GM19099 (cell line): ENCODE data around the gene DRAP1.

Source experiments
- POLR2A ChIP-seq: IDR thresholded peaks from 3 replicates; pipeline ENCODE4 v1.6.1; 2011; ENCODE audit warnings: low read depth; ENCODE audit not compliant: insufficient read length; ENCODE audit errors: extremely low read depth

DRAP1 gene, protein sequence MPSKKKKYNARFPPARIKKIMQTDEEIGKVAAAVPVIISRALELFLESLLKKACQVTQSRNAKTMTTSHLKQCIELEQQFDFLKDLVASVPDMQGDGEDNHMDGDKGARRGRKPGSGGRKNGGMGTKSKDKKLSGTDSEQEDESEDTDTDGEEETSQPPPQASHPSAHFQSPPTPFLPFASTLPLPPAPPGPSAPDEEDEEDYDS

DNA sequence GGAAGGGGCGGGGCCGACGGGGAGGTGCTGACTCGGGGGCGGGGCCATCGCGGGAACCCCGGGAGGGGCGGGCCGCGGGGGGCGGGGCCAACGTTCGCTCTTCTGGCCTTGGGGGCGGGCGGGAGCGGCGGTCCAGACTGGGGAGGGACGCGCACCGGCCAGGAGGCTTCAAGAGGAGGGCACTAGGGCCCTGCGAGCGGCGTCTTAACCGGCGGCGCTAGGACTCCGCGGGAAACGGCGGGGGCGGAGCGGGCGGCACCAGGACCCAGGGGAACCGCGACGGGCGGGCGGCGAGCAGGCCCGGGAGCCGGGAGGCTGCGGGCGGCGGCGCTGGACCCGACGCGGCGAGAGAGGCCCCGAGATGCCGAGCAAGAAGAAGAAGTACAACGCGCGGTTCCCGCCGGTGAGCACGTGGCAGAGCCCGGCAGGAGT lies at the start of gene DRAP1:
Gene DRAP1, plus strand, starts transcription at position 286 of the 432 bp plus-strand sequence. Its CDS starts 76 bp downstream, at position 362.
- no peak for TF ChIP-seq POLR2A

DNA sequence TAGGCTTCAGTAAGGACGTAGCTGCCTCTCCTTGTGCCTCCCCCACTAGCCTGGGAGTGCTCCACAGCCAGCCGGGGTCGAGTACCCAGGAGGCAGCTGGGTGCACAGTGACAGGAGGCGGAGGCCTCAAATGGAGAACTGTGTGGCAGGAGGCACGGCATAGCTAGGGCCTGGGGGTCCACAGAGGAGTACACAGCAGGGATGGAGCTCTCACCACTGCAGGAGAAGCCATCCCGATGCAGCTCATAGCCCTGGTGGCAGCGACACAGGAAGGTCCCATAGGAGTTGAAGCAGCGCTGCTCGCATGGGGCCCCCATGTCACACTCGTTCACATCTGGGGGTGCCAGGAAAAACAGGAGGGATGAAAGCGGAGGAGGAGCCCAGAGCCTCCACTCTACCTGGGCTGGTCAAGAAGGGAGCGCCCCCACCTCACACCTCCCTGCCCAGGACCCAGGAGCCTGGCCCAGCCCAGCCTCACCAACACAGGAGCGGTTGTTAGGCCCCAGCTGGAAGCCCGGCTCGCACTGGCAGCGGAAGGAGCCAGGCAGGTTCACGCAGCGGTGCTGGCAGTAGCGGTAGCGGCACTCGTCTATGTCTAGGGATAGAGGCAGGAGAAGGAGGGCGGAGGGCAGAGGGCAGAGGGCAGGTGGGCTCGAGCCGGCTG lies 49.5 kb upstream of the DRAP1 start:
- TF ChIP-seq POLR2A = no peak

DNA sequence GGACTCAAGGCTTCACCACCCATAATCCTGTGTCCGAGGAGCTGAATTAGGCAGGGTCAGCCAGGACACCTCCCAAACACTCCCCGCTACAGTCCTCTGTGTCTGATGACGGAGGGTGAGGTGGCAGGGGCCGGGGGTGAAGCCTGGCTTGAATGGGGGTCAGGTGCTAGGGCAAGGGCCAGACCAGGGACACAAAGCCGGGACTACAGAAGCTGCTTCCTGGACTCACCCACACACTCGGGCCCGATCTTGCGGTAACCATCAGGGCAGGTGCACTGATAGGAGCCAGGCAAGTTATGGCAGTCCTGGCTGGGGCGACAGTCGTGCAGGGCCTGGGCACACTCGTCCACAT lies 48.9 kb upstream of the DRAP1 start:
- no peak for TF ChIP-seq POLR2A

DNA sequence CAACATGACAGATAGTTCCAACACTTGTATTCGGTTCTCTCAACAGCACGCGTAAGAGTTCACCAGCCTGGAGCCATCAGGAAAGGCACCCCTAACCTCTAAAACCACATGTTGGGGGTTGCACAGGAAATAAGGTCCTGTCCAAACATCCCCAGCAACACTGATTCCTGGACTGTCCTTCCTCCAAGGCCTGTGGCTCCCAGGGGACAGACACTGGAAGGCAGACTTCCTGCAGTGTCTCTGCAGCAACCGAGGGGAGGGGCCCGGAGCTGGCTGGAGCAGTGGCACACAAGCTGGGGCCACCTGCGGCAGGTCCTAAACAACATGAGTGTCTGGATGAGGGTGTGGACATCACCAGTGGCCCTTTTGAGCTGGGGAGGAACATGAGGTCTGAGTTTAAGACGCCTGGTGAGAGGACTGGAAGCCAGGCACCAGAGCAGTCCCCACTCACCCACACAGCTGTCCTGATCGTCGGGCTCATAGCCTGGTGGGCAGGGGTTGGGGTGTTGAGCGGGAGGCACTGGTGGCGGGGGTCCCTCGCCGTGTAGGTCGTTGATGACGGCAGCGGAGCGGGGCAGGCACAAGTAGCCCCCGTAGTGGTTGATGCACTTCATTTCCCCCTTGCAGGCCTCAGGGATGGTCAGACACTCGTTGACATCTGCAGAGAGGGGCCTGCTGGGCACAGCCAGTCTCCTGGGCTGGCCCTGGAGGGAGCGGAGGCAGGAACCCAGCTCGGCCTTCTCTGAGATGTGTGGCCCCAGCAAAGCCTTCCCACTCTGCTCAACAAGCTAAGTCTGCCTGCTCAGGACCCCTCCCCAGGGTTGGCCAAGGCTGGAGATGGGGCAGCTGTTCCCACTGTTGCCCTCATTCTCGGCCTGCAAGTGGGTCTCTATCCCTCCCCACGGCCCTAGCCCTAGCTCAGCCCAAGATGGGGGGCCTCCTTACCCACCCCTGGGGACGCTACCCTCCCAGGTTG lies 48.2 kb upstream of the DRAP1 start:
- TF ChIP-seq POLR2A = no peak

DNA sequence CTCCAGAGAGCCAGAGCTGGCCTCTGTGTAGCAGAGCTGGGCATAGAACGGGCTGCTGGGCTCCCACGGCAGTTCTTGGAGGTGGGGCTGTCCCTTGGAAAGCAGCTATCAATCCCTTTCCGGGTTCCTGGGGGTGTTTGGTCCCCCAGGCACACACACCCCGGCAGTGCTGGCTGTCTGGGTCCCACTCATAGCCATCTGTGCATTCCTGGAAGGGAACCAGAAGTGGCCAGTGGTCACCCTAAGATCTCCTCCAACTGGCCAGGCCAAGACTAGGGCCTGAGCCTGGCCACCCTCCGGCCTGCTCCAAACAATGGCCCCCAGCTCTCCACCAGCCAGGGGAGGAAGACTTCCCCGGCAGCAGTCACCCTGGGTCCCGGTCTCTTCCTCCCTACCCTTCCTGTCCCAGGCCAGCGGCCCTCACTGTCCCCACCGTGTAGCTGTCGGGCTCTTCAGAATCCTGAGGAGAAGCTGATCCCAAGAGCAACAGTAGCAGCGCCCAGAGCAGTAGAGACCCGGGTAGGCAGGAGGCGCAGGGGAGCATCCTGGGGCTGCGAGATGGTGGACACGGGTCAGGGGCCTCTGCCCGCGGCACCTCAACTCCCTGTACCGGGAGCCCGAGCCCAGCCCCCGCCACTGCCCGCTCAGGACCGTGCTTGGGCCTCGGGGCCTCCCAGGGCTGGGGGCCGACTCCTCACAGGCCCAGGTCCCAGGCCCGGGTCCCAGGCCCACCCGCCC lies 47.2 kb upstream of the DRAP1 start:
- no peak for TF ChIP-seq POLR2A

DNA sequence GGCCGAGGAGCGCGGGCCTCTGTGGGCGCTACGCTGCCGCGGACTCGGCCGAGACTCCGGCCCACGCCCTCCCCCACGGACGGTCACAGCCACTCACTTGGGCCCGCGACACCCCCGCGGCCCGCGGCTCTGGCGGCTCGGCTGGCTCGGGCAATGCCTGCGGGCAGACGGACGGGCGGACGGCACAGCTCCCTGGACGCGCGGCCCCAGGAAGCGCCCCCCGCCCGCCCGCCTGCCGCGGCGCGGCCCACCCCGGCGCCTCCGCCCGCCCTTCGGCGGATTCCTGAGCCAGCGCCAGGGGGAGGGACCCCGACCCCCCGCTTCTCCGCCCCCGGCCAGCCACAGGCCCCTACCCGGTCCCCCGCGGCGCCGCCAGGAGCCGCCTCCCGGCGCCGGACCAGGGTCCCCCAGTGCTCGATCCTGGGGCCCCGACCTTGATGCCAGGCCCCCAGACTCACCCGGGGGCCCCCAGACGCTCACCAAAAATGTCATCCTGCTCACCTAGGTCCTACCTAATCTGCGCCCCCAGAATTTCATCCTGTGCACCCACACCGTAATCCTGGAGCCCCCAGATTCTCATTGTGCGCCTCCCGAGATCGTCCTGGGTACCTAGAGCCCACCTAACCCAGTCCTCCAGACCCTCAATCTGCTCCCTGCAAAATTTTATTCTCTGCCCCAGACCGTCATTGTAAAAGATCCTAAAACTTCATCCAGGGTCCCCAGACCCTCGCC lies 46.5 kb upstream of the DRAP1 start, which contains the start of gene EFEMP2:
Gene EFEMP2, minus strand, starts transcription at position 215 of the 732 bp plus-strand sequence. CDS start 446 bp downstream, outside the sequence.
- no peak for TF ChIP-seq POLR2A

DNA sequence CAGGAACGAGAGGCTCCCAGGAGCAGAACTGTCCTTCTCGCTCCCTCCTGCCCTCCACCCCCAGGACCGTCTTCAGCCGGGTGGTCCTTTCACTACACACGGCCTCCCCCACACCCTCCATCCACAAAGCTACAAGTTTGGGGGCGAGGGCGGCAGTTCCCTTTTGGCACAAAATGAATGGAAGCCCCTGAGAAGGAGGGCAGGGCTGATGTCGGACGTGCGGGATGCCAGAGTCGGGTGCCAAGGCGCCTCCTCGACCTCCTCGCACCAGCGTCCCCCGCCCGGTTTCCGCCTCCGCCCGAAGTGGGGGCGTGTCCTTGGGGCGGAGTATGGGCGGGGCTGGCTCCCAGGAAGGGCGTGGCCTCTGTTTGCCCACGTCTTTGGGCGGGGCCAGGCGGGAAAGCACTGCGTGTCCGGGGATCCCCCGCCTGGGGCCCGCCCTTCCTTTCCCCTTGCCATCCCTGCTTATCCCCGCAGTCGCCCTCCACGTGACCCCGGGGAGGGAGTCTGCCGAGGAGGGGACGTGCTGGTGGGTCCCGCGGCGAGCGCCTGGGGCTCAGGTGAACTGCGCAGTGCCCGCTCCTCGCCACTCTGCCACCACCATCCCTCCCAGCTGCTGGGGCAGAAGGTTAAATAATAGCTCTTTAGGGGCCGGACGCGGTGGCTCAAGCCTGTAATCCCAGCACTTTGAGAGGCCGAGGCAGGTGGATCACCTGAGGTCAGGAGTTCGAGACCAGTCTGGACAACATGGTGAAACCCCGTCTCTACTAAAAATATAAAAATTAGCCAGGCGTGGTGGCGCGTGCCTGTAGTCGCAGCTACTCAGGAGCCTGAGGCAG lies 45.7 kb upstream of the DRAP1 start:
- peak; percentile 81 for TF ChIP-seq POLR2A

DNA sequence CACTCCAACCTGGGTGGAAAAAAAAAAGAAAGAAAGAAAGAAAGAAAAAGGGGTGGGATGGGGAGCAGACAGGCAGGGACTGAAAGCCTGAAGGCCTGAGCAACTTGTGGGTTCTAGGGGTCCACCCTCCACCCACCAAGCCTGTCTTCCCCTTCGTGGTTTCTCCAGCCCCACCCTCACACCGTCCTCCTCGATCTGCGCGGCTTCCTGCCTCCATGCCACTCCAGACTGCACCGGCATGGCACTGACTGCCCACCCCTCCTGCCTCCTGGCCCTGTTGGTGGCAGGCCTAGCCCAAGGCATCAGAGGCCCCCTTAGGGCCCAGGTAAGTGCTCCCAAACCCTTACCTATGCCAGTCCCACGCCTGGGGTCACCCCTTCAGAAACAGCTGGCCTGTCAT lies 39.6 kb upstream of the DRAP1 start, which contains the start of gene CTSW:
Gene CTSW, plus strand, starts transcription at position 221 of the 400 bp plus-strand sequence. Its CDS starts 18 bp downstream, at position 239.
- no peak for TF ChIP-seq POLR2A

DNA sequence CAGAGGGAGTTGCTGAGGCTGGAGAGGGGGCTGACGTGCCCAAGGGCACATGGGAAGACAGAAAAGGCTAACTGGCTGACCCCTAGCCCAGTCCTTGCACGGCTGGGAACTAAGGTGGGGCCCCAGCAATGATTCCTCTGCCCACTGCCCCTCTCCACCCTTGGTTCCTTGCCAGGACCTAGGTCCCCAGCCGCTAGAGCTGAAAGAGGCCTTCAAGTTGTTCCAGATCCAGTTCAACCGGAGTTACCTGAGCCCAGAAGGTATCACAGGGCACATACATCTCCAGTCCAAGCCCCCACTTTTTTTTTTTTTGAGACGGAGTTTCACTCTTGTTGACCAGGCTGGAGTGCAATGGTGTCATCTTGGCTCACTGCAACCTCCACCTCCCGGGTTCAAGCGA lies 39.2 kb upstream of the DRAP1 start:
- TF ChIP-seq POLR2A = no peak

DNA sequence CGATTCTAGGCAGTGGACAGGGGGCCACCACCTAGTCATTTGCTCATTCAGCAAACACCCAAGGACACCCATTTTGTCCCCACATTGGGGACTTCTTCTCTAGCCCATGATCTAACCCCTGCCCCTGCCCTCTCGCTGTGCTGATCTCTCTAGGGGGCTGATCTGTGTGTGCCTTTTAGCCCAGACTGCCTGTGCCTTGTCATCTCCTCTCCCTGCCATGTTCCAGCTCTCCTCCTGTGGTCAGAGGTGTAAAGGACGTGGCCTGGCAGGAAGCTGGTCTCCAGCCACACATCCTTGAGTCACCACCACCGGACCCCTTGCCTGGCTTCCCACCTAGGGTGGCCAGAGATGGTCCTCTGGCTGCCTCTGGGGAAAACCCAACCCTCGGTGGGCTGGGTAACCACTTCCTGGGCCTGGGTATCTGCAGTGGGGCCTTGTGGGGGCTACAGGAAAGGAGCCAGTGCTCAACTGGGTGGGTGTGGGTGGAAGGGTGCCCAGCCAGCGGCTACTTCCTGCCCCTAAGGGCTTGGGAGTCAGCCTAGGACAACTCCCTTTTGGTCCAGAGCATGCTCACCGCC lies 38.3 kb upstream of the DRAP1 start:
- no peak for TF ChIP-seq POLR2A

DNA sequence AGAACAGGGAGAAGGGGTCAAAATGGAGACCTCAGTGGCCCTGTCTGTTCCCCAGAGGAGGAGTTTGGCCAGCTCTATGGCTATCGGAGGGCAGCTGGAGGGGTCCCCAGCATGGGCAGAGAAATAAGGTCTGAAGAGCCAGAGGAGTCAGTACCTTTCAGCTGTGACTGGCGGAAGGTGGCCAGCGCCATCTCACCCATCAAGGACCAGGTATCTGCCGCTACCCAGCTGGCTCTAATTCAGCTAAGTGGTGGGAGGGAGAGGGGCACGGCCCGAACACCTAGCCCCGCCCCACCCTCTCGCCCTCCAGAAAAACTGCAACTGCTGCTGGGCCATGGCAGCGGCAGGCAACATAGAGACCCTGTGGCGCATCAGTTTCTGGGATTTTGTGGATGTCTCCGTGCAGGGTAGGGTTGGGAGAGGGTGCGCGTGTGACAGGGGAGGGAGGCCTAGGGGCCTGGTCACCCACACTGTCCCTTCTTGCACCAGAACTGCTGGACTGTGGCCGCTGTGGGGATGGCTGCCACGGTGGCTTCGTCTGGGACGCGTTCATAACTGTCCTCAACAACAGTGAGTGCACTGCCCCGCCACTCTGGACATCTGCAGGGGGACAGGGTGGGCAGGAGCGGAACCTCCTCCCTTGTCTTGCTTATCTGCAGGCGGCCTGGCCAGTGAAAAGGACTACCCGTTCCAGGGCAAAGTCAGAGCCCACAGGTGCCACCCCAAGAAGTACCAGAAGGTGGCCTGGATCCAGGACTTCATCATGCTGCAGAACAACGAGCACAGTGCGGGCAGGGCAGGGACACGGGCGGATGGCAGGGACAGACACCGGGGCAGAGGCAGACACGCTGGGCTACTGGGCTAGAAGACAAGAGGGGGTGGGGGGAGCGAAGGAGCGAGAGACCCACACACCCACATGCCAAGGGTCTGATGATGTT lies 36.8 kb upstream of the DRAP1 start:
- no peak for TF ChIP-seq POLR2A
